Mesendoderm (in vitro differentiated cells): ENCODE results near the gene ANKRD37.

ENCODE experiments used
- DNase-seq: peaks from one replicate; pipeline ENCODE4 v3.0.0; 2013
- H2AK5ac ChIP-seq: 2 replicates; pipeline ENCODE4 v1.6.1; 2013; ENCODE audit warnings: low read length, inconsistent platforms
- H2BK120ac ChIP-seq: 2 replicates; pipeline ENCODE4 v1.6.1; 2013; ENCODE audit warnings: low read depth, mild to moderate bottlenecking, low read length, moderate library complexity, mixed read lengths
- H2BK15ac ChIP-seq: replicated peaks from 2 replicates; pipeline ENCODE4 v1.6.1; 2013; ENCODE audit warnings: low read depth, mild to moderate bottlenecking, moderate library complexity
- H2BK5ac ChIP-seq: 2 replicates; pipeline ENCODE4 v1.6.1; 2013; ENCODE audit warnings: low read length, inconsistent platforms
- H3K18ac ChIP-seq: 2 replicates; pipeline ENCODE4 v1.6.1; 2013; ENCODE audit warnings: mild to moderate bottlenecking, low read length, mixed read lengths
- H3K23ac ChIP-seq: one replicate; pipeline ENCODE4 v1.6.1; 2013; ENCODE audit warnings: low read length
- H3K27ac ChIP-seq: 2 replicates; pipeline ENCODE4 v1.5.1; 2013; ENCODE audit warnings: low read depth, mild to moderate bottlenecking, inconsistent platforms, low read length, moderate library complexity
- H3K27me3 ChIP-seq: 2 replicates; pipeline ENCODE4 v1.6.1; 2013; ENCODE audit warnings: low read length, control low read depth, mild to moderate bottlenecking, inconsistent platforms; ENCODE audit not compliant: insufficient read depth, poor library complexity
- H3K36me3 ChIP-seq: 2 replicates; pipeline ENCODE4 v1.6.1; 2013; ENCODE audit warnings: low read length, inconsistent platforms; ENCODE audit not compliant: control insufficient read depth, insufficient read depth
- H3K4ac ChIP-seq: one replicate; pipeline ENCODE4 v1.6.1; 2013; ENCODE audit warnings: low read depth, mild to moderate bottlenecking, low read length, moderate library complexity
- H3K4me1 ChIP-seq: 2 replicates; pipeline ENCODE4 v1.6.1; 2013; ENCODE audit warnings: low read depth, low read length, inconsistent platforms; ENCODE audit not compliant: control insufficient read depth
- H3K4me2 ChIP-seq: 2 replicates; pipeline ENCODE4 v1.6.1; 2013; ENCODE audit warnings: low read length
- H3K4me3 ChIP-seq: 2 replicates; pipeline ENCODE4 v1.5.1; 2013; ENCODE audit warnings: mild to moderate bottlenecking, low read length
- H3K56ac ChIP-seq: one replicate; pipeline ENCODE4 v1.6.1; 2013; ENCODE audit warnings: low read length
- H3K79me1 ChIP-seq: 2 replicates; pipeline ENCODE4 v1.6.1; 2013; ENCODE audit warnings: low read length, inconsistent platforms
- H3K79me2 ChIP-seq: 2 replicates; pipeline ENCODE4 v1.6.1; 2013; ENCODE audit warnings: mild to moderate bottlenecking, low read length; ENCODE audit not compliant: control insufficient read depth, insufficient read depth
- H3K9ac ChIP-seq: 2 replicates; pipeline ENCODE4 v1.6.1; 2013; ENCODE audit warnings: low read length, inconsistent platforms
- H4K5ac ChIP-seq: one replicate; pipeline ENCODE4 v1.6.1; 2013; ENCODE audit warnings: low read length
- H4K8ac ChIP-seq: one replicate; pipeline ENCODE4 v1.6.1; 2013; ENCODE audit warnings: low read depth, mild to moderate bottlenecking, control low read depth, low read length, moderate library complexity
- WGBS: extraction: QIAGEN DNeasy Blood & Tissue Kit; methylation state at CpG from one replicate; pipeline ENCODE4 v1.1.7; 2013; ENCODE audit warnings: low lambda C conversion rate, missing lambda C conversion rate; ENCODE audit not compliant: insufficient coverage; ENCODE audit errors: extremely low coverage; 5-methylcytosine and 5-hydroxymethylcytosine counted together

Gene ANKRD37

GRCh38 chr4:185371702-185372101 lies 24.9 kb upstream of the ANKRD37 start:
- H3K27ac ChIP-seq, result no peak overlapping the region
- H2BK15ac ChIP-seq, result no peak overlapping the region
- no peaks in the 10 kb centered on the region for H3K27me3 ChIP-seq
- no peak overlapping the region for H2BK120ac ChIP-seq
- no peak overlapping the region for H3K18ac ChIP-seq
- no peak overlapping the region for H3K23ac ChIP-seq
- H3K4ac ChIP-seq, result no peak overlapping the region
- H2BK5ac ChIP-seq, result no peak overlapping the region
- no peak overlapping the region for H4K5ac ChIP-seq
- H3K79me1 ChIP-seq, result no peaks in the 10 kb centered on the region
- H3K56ac ChIP-seq, result no peak overlapping the region
- H3K4me3 ChIP-seq, result no peak overlapping the region
- H3K79me2 ChIP-seq, result no peaks in the 10 kb centered on the region
- H4K8ac ChIP-seq, result no peak overlapping the region
- no CpG with 5 or more reads among the region's 11 CpGs for whole genome bisulfite sequencing
- DNase-seq, result no peak
- H3K36me3 ChIP-seq, result no peaks in the 10 kb centered on the region
- H2AK5ac ChIP-seq, result no peak overlapping the region
- no peak overlapping the region for H3K9ac ChIP-seq
- H3K4me1 ChIP-seq, result peaks cover 6% of the 10 kb centered on the region
- no peak overlapping the region for H3K4me2 ChIP-seq

- no peaks in the 10 kb centered on the region for H3K79me2 ChIP-seq
- no peak overlapping the region for H2BK120ac ChIP-seq
- no peak overlapping the region for H3K23ac ChIP-seq
- no peak overlapping the region for H3K4me2 ChIP-seq
- no peak overlapping the region for H2BK15ac ChIP-seq
- H3K9ac ChIP-seq, result no peak overlapping the region
- no peak overlapping the region for H3K56ac ChIP-seq
- peaks cover 6% of the 10 kb centered on the region for H3K4me1 ChIP-seq
- DNase-seq, result peak; percentile 64
- no peak overlapping the region for H2AK5ac ChIP-seq
- no peak overlapping the region for H4K5ac ChIP-seq
- no peaks in the 10 kb centered on the region for H3K36me3 ChIP-seq
- no peak overlapping the region for H3K18ac ChIP-seq
- no peaks in the 10 kb centered on the region for H3K27me3 ChIP-seq
- no peaks in the 10 kb centered on the region for H3K79me1 ChIP-seq
- H3K4ac ChIP-seq, result no peak overlapping the region
- no peak overlapping the region for H3K4me3 ChIP-seq
- no peak overlapping the region for H2BK5ac ChIP-seq
- no peak overlapping the region for H3K27ac ChIP-seq
- no peak overlapping the region for H4K8ac ChIP-seq
- WGBS, result no CpG with 5 or more reads among the region's 7 CpGs
Observed at GRCh38 chr4:185374027-185374426, 22.6 kb upstream of the ANKRD37 start.

GRCh38 chr4:185374573-185374972 lies 22.1 kb upstream of the ANKRD37 start:
- Histone ChIP-seq H3K4me3 (no peak overlapping the region), H3K4ac (no peak overlapping the region), H2BK15ac (no peak overlapping the region), H3K79me1 (no peaks in the 10 kb centered on the region), H3K27ac (no peak overlapping the region), H3K79me2 (no peaks in the 10 kb centered on the region), H4K8ac (no peak overlapping the region), H3K27me3 (no peaks in the 10 kb centered on the region), H4K5ac (no peak overlapping the region), H3K18ac (no peak overlapping the region), H3K4me2 (no peak overlapping the region), H2BK120ac (no peak overlapping the region), H2AK5ac (no peak overlapping the region), H3K56ac (no peak overlapping the region), H3K4me1 (peaks cover 6% of the 10 kb centered on the region), H3K23ac (no peak overlapping the region), H3K36me3 (no peaks in the 10 kb centered on the region), H2BK5ac (no peak overlapping the region), H3K9ac (no peak overlapping the region)
- WGBS, result 100% methylated on average over 1 of the region's 6 CpGs
- DNase-seq, result no peak

GRCh38 chr4:185378264-185378663 lies 18.4 kb upstream of the ANKRD37 start:
- H4K5ac ChIP-seq, result no peak overlapping the region
- H3K27me3 ChIP-seq, result no peaks in the 10 kb centered on the region
- DNase-seq, result no peak
- no peaks in the 10 kb centered on the region for H3K79me1 ChIP-seq
- H2AK5ac ChIP-seq, result no peak overlapping the region
- H3K79me2 ChIP-seq, result no peaks in the 10 kb centered on the region
- no peak overlapping the region for H3K27ac ChIP-seq
- H3K36me3 ChIP-seq, result no peaks in the 10 kb centered on the region
- no peak overlapping the region for H3K56ac ChIP-seq
- no CpG with 5 or more reads among the region's 6 CpGs for WGBS
- no peak overlapping the region for H2BK120ac ChIP-seq
- H2BK15ac ChIP-seq, result no peak overlapping the region
- no peak overlapping the region for H3K4me3 ChIP-seq
- H4K8ac ChIP-seq, result no peak overlapping the region
- no peak overlapping the region for H2BK5ac ChIP-seq
- no peak overlapping the region for H3K23ac ChIP-seq
- no peak overlapping the region for H3K4ac ChIP-seq
- H3K4me2 ChIP-seq, result no peak overlapping the region
- H3K18ac ChIP-seq, result no peak overlapping the region
- H3K9ac ChIP-seq, result no peak overlapping the region
- H3K4me1 ChIP-seq, result no peaks in the 10 kb centered on the region

DNA sequence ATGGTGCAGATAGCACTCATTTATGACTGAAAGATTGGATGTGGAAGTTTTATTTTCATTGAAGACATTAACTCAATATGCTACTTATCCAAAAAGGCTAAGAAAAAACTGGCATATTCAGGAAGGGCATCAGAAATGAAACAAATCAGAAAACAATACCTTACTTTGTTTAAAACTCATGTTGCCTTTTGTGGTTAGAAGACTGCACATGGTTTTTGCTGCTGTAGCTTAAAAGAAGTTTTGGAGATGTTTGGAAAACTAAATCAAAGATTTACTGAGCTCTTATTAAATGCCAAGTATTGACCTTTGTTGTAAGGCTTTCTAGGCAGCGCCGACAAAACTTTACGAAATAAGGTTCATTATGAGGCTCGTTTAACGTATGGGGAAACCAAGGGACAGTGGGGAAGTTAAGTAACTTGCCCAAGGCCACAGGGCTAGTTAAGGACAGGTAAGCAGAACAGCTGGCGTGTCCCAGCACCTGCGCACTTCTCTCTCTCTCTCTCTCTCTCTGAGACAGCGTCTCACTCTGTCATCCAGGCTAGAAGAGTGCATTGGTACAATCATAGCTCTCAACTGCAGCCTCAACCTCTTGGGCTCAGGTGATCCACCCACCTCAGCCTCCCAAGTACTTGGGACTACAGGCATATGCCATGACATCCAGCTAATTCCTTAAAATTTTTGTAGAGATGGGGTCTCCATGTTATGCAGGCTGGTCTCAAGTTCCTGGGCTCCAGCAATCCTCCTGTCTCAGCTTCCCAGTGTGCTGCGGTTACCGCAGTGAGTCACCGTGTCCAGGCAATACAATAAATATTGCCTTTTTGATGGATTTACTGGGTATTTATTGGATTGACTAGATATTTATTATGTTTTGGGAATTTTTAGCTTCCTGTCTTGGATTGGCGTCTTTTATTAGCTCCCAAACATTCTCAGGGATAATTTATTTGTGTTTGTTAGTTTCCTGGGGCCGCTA lies 17.0 kb upstream of the ANKRD37 start:
- DNase-seq, result no peak
- no peak overlapping the region for H4K5ac ChIP-seq
- no peak overlapping the region for H3K56ac ChIP-seq
- H3K23ac ChIP-seq, result no peak overlapping the region
- H3K4ac ChIP-seq, result no peak overlapping the region
- H3K4me2 ChIP-seq, result no peak overlapping the region
- H4K8ac ChIP-seq, result no peak overlapping the region
- no peak overlapping the region for H2BK120ac ChIP-seq
- WGBS, result no CpG with 5 or more reads among the region's 13 CpGs
- no peak overlapping the region for H2BK5ac ChIP-seq
- no peak overlapping the region for H3K27ac ChIP-seq
- H3K79me2 ChIP-seq, result no peaks in the 10 kb centered on the region
- H3K36me3 ChIP-seq, result no peaks in the 10 kb centered on the region
- H3K27me3 ChIP-seq, result no peaks in the 10 kb centered on the region
- no peak overlapping the region for H3K4me3 ChIP-seq
- H2AK5ac ChIP-seq, result no peak overlapping the region
- H3K9ac ChIP-seq, result no peak overlapping the region
- no peak overlapping the region for H2BK15ac ChIP-seq
- no peak overlapping the region for H3K18ac ChIP-seq
- no peaks in the 10 kb centered on the region for H3K4me1 ChIP-seq
- H3K79me1 ChIP-seq, result no peaks in the 10 kb centered on the region
